KMS-11 (cell line): ENCODE measurements around the gene TRMO.

Source experiments
- H2AFZ ChIP-seq: fragments of 200-600 bp; sonication (generic); 2 replicates; pipeline ENCODE4 v1.6.1; 2016; ENCODE audit warnings: antibody characterized with exemption, mixed run types, low read depth
- H3K27ac ChIP-seq: fragments of 200-600 bp; sonication (generic); 2 replicates; pipeline ENCODE4 v1.6.1; 2016; ENCODE audit warnings: mild to moderate bottlenecking, mixed run types
- H3K27me3 ChIP-seq: fragments of 200-600 bp; sonication (generic); 2 replicates; pipeline ENCODE4 v1.6.1; 2017; ENCODE audit warnings: mild to moderate bottlenecking, low read depth, mixed run types, moderate library complexity; ENCODE audit not compliant: insufficient read depth
- H3K36me3 ChIP-seq: fragments of 200-600 bp; sonication (generic); 2 replicates; pipeline ENCODE4 v1.6.1; 2017; ENCODE audit warnings: mild to moderate bottlenecking, mixed run types; ENCODE audit not compliant: insufficient read depth
- H3K4me1 ChIP-seq: fragments of 200-600 bp; sonication (generic); 2 replicates; pipeline ENCODE4 v1.6.1; 2016; ENCODE audit warnings: mild to moderate bottlenecking, low read depth, mixed run types; ENCODE audit not compliant: poor library complexity, severe bottlenecking
- H3K4me2 ChIP-seq: fragments of 200-600 bp; sonication (generic); 2 replicates; pipeline ENCODE4 v1.7.0; 2016; ENCODE audit warnings: mild to moderate bottlenecking, mixed run types
- H3K4me3 ChIP-seq: fragments of 200-600 bp; sonication (generic); IDR thresholded peaks from 2 replicates; pipeline ENCODE4 v1.6.1; 2017; ENCODE audit warnings: low read depth, low read length, mixed read lengths; ENCODE audit not compliant: insufficient read depth
- H3K79me2 ChIP-seq: fragments of 200-600 bp; sonication (generic); 2 replicates; pipeline ENCODE4 v1.6.1; 2016; ENCODE audit warnings: low read depth, mixed run types; ENCODE audit not compliant: insufficient read depth
- H3K9ac ChIP-seq: fragments of 200-600 bp; sonication (generic); 2 replicates; pipeline ENCODE4 v1.6.1; 2016; ENCODE audit warnings: mild to moderate bottlenecking, mixed run types
- H4K20me1 ChIP-seq: fragments of 200-600 bp; sonication (generic); 2 replicates; pipeline ENCODE4 v1.6.1; 2016; ENCODE audit warnings: mild to moderate bottlenecking, mixed run types; ENCODE audit not compliant: insufficient read depth
- CTCF ChIP-seq: fragments of 200-600 bp; sonication (generic); conservative IDR thresholded peaks from 2 replicates; pipeline ENCODE4 v1.6.1; 2017; ENCODE audit warnings: low read depth, mild to moderate bottlenecking, antibody characterized with exemption, low read length, moderate library complexity, mixed read lengths

The TRMO gene

GRCh38 chr9:97964901-97965300 is 42.6 kb upstream of the TRMO start:
- H3K4me2 ChIP-seq: no peak overlapping the region
- H3K36me3 ChIP-seq: no peaks in the 10 kb centered on the region
- no peaks in the 10 kb centered on the region for H3K79me2 ChIP-seq
- no peak for TF ChIP-seq CTCF
- no peaks in the 10 kb centered on the region for H3K4me1 ChIP-seq
- no peak overlapping the region for H3K9ac ChIP-seq
- no peak overlapping the region for H3K27ac ChIP-seq
- no peaks in the 10 kb centered on the region for H3K27me3 ChIP-seq
- no peaks in the 10 kb centered on the region for H4K20me1 ChIP-seq
- no peak overlapping the region for H3K4me3 ChIP-seq
- H2AFZ ChIP-seq: no peak overlapping the region

- no peaks in the 10 kb centered on the region for H3K4me1 ChIP-seq
- H4K20me1 ChIP-seq: no peaks in the 10 kb centered on the region
- H3K9ac ChIP-seq: no peak overlapping the region
- no peak overlapping the region for H3K27ac ChIP-seq
- no peaks in the 10 kb centered on the region for H3K27me3 ChIP-seq
- H3K4me2 ChIP-seq: no peak overlapping the region
- H3K36me3 ChIP-seq: no peaks in the 10 kb centered on the region
- H2AFZ ChIP-seq: no peak overlapping the region
- TF ChIP-seq CTCF: no peak
- no peaks in the 10 kb centered on the region for H3K79me2 ChIP-seq
- no peak overlapping the region for H3K4me3 ChIP-seq
These were observed 40.9 kb upstream of the TRMO start for GRCh38 chr9:97963232-97963631.

GRCh38 chr9:97962575-97962974 is 40.3 kb upstream of the TRMO start:
- Histone ChIP-seq H3K4me3 (no peak overlapping the region), H3K36me3 (no peaks in the 10 kb centered on the region), H2AFZ (no peak overlapping the region), H3K79me2 (no peaks in the 10 kb centered on the region), H3K9ac (no peak overlapping the region), H3K4me2 (no peak overlapping the region), H3K27me3 (no peaks in the 10 kb centered on the region), H4K20me1 (no peaks in the 10 kb centered on the region), H3K4me1 (no peaks in the 10 kb centered on the region), H3K27ac (no peak overlapping the region)
- TF ChIP-seq CTCF: no peak

GRCh38 chr9:97962136-97962535 is 39.8 kb upstream of the TRMO start:
- H3K4me3 ChIP-seq: no peak overlapping the region

More at GRCh38 chr9:97962136-97962535, 39.8 kb upstream of the TRMO start:
- Histone ChIP-seq H3K27ac (no peak overlapping the region), H3K4me1 (no peaks in the 10 kb centered on the region), H3K79me2 (no peaks in the 10 kb centered on the region), H4K20me1 (no peaks in the 10 kb centered on the region), H3K4me2 (no peak overlapping the region), H3K36me3 (no peaks in the 10 kb centered on the region), H3K27me3 (no peaks in the 10 kb centered on the region), H2AFZ (no peak overlapping the region), H3K9ac (no peak overlapping the region)
- no peak for TF ChIP-seq CTCF
